ENCODE measurements around the gene REV1.

Gene REV1

DNA sequence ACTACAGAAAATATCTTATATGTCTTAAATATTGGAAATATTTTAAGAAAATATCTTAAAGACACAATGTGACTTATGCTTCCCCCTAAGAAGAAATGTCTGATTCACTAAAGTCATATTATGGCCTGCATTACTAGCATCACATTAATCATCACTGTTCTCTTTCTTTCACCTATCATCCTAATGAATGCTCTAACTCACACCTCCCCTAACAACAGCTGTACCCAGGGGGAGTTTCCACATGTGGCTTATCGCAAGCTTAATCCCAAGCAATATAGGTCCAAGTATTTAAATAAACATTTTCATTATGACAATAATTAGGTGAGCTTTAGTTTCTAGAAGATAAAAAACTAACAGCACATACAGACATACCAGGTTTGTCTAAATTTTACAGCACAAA is 39.6 kb downstream of the REV1 start:
- DNase-seq (ENCODE audit: low read depth in 2 of 2) = no peak

GRCh38 chr2:99448556-99448955 is 41.3 kb downstream of the REV1 start:
- DNase-seq (ENCODE audit: low read depth in 2 of 2) = no peak

- no peak for DNase-seq (ENCODE audit: low read depth in 2 of 2)
These were observed 44.8 kb downstream of the REV1 start for GRCh38 chr2:99445065-99445464.

- no peak for DNase-seq (ENCODE audit: low read depth in 2 of 2)
These were observed 45.6 kb downstream of the REV1 start for GRCh38 chr2:99444222-99444621.

DNA sequence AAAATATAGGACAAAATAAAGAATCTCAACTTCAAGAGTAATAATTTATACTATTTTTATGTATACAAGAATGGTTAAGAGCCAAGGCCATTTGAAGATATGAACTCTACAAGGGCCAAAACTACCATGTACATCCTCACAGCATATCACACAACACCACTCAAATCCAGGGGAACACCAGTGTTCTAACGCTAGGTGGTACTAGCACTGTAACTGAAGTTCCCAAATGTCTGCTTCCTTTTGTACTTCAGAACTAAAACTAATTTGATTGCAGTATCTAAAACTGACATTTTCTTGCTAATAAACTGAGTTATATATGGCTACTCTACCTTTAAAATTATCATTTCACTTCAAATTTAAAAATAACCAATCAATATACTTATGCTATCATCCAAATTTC is 47.0 kb downstream of the REV1 start:
- no peak for DNase-seq (ENCODE audit: low read depth in 2 of 2)

DNA sequence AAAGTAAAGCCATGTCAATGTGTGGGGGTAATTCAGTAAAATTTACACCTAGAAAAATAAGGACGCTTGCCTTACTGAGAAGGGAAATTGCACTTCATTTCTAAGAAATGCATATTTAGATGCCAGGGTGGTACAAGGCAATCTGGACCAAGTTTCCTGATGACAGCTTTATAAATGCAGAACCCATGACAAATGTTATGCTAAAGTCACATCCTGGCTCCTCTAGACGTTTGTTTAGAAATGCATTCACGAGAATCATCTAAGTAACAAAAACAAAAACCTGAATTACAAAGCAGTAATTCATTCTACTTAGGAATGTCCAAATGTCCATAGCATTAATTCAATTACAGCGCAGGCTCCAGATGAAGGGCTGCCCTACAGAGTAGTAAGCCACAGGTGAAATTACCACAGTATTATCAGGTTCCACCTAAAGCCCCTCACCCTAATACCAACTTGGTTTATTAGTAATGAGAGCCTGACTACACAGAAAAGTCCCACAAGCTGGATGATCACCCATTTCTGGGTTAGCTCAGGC is 49.8 kb downstream of the REV1 start:
- DNase-seq (ENCODE audit: low read depth in 2 of 2) = no peak

GRCh38 chr2:99436874-99437273 is 52.9 kb downstream of the REV1 start:
- no peak for DNase-seq (ENCODE audit: low read depth in 2 of 2)

DNA sequence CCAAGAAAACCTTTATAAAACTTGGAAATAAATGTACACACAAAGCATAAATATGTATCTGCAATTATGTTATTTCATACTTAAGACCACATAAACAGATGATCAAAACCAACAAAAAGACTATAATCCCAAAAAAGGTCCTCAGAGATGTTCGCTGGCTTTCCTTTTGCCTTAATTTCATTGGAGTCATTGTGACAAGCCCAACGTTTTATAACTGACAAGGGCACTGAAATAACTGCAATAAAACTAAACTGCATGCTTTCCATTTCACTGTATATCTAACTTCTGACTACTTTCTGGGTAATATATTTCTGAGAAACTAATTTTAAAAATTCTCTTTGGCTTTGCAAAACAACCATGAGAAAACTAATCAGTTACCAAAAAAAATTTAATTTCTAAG is 56.5 kb downstream of the REV1 start:
- no peak for DNase-seq (ENCODE audit: low read depth in 2 of 2)

DNA sequence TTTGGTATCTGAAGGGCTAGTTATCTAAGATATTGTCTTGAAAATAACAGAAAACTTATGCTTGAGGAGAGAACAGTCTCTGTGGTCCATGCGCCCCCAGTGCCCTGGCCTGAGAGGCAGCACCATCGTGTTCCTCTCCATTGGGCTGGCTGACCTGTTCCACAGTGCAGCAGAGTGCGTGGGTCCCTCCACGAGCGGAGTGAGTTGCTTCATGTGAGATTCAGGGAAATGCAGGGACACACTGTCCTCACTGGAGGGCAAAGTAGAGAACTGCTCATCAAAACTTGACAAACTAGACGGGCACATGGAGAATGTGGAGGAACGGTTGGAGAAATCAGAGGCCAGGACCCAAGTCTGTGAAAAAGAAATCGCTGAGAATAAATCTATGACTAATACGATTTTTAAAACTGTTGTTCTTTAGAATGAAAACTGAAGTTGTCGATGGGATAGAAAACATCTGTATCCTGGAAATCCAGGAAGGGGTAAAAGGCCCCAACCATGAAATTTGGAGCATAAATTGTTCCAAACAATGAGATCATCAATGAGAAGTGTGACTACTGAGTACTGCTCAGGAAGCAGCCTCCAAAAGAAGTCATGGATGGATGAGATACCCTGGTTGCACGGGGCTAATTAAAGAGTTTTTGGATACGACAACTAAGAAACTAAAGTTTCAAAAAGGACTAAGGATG is 58.1 kb downstream of the REV1 start:
- no peak for DNase-seq (ENCODE audit: low read depth in 2 of 2)

DNA sequence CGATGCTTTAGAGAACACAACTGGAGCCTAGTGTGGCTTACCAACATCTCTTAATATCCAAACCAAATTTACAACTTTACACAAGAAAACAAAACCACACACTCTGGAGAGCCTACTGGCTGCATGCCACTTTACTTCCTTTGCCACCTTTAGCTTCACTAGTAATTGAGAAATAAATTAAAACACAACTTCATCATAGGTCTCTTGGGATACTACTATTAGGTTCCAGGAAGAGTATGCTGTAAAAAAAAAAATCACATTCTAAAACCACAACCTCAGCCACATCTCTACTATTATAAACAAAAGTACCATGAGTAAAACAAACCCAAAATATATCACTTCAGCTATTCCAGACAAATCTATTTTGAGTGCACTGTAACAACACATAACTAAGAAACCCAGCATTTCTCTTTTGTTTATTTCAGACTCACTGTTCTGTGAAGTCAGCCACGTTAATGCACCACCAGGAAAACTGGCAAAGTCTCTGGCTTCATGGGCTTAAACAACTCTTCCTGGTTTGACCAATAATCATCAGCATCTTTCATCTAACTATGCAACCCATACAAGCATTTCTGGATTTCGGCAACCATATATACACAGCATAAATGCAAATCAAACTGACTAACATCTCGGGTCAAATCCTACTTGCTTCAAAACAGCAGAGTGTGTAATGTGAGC is 59.1 kb downstream of the REV1 start:
- DNase-seq (ENCODE audit: low read depth in 2 of 2) = no peak

DNA sequence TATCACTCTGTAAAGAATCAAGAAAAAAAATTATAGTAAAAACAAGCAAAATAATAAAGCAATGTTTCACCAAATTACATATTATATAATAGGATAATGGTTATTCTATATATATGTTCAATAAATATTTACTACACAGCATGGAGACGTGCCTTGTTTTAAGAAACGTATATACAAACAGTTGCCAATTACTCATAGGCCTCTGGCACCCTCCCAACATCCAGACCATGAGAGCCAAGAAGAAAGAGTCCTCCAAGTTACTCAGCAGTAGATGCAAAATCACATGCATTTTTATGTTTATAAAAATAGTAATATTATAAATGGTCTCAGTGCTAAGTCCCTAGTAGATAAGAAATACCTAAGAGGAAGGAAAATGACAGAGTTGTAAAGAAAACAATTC is 64.8 kb downstream of the REV1 start:
- no peak for DNase-seq (ENCODE audit: low read depth in 2 of 2)

GRCh38 chr2:99424371-99424770 is 65.4 kb downstream of the REV1 start:
- no peak for DNase-seq (ENCODE audit: low read depth in 2 of 2)

DNA sequence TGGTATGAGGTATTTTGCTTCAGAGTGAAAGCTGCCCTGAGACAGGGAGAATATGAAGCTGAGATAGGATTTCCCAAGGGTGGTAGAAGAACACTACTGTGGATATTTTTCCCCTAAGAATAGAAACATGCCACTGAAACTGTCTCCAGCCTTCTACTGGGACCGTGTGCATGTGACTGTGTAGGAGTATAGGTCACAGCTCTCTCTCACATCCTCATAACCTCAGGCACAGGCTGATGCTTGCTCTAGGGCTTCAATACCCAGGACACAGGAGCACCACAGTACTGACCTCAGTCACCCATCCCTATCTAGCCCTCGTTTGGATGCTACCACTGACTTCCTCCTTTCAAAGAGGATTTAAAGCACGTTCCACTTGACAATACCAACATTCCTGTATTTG is 67.2 kb downstream of the REV1 start:
- no peak for DNase-seq (ENCODE audit: low read depth in 2 of 2)

DNA sequence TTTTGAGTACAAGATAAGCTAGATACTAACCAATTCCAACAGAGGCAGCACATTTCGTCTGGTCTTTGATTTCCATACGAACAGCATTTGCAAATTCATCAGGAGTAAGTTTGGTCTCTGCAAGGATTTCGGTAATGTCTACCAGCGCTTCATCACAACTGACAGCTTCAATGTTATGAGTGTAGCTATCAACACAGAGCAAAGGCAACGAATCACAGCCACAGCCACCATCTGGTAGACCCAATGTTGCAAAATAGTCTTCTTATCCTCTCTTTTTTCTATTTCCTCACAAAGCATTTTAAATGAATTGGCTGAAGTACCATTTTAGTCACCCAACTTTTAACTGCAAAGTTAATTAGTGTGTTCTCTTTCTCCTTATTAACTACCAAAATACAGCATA is 68.3 kb downstream of the REV1 start:
- DNase-seq (ENCODE audit: low read depth in 2 of 2) = no peak

DNA sequence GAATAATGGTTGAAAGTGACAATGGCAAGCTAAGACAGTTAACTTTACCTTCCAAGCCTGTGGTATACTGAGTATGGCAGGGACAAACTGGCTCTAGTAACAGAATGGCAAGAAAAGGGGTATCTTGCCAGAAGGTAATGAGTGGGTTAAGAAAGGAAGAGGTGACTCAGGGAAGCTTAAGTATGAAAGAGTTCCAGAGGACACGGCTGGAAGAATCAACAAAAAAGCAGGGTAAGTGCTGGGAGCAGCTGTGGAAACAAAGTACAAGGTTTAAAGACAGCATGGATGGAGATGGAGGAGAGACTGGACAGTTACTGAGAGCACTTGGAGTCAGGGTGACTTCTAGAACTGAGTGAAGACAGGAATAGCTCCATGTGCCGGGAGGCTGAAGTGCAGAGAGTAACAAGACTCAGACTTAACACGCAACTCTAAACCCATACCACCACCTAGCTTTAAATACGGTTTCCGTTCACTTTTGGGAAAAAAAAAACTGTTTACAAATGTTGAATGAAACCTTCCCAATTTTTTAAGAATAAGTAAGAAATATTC is 69.0 kb downstream of the REV1 start:
- no peak for DNase-seq (ENCODE audit: low read depth in 2 of 2)

- DNase-seq (ENCODE audit: low read depth in 2 of 2) = no peak
These were observed 69.8 kb downstream of the REV1 start for GRCh38 chr2:99420031-99420430.

- DNase-seq (ENCODE audit: low read depth in 2 of 2) = no peak
These were observed 72.4 kb downstream of the REV1 start for GRCh38 chr2:99417396-99417795.

DNA sequence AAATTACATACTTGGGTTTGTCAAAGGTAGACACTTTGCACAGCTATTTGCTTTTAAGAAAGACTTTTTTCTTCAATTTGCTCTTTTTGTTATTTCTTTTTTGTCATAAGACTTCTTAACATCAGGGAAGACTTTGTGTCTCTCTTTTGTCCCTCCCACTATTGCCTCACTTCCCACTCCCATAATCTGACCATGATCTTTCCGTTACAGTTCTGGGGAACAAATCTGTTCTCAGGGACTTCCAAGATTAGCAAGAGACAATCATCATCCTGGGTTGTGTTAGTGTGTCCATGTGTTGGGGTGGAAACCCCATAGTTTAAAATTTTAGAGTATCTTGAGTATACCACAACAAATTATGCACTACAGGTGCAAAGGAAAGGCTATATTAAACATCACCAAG is 75.3 kb downstream of the REV1 start:
- DNase-seq (ENCODE audit: low read depth in 2 of 2) = no peak

DNA sequence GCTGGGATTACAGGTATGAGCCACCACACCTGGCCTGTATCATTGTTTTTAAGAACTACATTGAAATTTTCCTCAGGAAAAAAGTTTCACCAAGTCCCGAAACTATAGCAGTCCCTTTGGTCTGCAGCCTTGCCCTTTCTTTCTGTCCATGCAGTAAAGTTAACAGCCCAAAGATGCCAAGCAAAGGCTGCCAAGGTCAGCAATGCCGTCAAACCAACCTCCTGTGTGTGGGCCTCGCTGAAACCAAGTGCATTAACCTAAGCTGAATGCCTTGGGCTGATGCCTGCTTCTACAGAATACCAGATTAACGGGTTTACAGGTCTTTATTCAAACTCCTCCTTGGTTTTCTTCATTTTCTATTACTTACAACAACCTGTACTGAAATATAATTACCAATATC is 79.5 kb downstream of the REV1 start:
- DNase-seq (ENCODE audit: low read depth in 2 of 2) = no peak

DNA sequence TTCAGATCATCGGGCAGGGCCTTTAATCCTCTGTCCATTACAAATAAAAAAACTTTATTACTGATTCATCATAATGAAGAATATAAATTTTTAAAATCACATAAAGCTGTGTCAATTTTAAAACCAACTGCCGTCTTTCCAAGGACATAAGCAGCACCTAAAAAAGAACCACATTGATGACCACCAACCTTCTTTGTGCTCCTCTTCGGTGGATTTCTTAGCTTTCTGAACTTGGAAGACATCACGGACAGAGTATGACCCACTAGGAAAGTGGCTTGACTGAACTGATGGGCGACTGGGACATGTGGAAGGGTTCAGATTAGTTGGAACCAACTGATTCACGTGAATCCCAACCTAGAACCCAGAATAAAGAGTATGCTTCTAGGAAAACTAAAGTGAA is 83.7 kb downstream of the REV1 start:
- no peak for DNase-seq (ENCODE audit: low read depth in 2 of 2)

- no peak for DNase-seq (ENCODE audit: low read depth in 2 of 2)
These were observed 84.8 kb downstream of the REV1 start for GRCh38 chr2:99404797-99405669.

Measured in stimulated activated CD4-positive, alpha-beta T cell treated with anti-CD3 and anti-CD28 coated beads, Interleukin-1b, Interleukin-23, amount 100 ng/mL, for 1 hour (primary cell).